ENCODE data around the gene ATP1A3. TPM values are rescaled to one million over a fixed set of nuclear protein-coding genes. Genes with fewer than 3 reads are reported as not detected.
"Not testable (repeated sequence)": the region's sequence is repeated elsewhere in the genome, so short reads cannot be mapped to it uniquely, and the experiment has no call there.

Gene ATP1A3
- total RNA-seq, 1 experiment from 2014 or later, result not detected

DNA sequence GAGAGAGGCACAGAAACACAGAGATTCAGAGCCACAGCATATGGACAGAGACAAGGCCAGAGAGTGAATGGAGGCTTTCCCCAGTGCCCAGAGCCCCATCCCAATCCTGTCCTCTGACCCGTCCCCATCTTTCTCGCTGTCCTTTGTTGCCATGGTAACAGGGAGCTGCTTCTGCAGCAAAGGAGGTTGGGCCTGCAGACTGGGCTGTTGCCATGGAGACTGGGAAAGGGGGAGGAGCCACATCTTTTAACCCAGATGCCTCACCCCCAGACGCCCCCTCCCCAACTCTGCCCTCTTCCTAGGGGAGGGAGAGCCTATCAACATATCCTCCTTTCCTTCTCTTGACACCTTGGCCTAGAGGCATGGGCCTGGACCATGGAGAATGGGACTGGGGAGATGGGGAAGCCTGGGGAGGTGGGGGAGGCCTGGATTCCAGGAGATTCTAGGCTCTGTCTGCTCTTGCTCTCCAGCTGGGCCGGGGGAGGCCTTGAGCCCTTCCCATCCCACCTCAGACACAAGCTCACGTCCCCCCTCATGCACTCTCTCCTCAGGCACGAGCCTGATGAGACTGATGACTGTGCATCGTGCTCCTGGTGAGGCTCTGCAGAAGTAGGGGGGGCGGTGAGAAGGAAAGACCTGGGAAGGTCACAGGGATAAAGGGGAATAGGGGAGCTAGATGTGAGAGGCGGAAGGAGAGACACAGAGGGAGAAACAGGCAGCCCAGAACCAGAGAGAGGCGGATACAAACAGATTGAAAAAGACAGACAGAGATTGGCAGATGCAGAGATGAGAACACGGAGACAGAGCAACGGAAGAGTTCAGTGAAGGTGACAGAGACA is 2.1 kb upstream of the ATP1A3 start:
- no peak for DNase-seq
- Histone ChIP-seq H3K27me3 (peaks cover 58% of the 10 kb centered on the region), H3K4me3 (no peak overlapping the region)

DNA sequence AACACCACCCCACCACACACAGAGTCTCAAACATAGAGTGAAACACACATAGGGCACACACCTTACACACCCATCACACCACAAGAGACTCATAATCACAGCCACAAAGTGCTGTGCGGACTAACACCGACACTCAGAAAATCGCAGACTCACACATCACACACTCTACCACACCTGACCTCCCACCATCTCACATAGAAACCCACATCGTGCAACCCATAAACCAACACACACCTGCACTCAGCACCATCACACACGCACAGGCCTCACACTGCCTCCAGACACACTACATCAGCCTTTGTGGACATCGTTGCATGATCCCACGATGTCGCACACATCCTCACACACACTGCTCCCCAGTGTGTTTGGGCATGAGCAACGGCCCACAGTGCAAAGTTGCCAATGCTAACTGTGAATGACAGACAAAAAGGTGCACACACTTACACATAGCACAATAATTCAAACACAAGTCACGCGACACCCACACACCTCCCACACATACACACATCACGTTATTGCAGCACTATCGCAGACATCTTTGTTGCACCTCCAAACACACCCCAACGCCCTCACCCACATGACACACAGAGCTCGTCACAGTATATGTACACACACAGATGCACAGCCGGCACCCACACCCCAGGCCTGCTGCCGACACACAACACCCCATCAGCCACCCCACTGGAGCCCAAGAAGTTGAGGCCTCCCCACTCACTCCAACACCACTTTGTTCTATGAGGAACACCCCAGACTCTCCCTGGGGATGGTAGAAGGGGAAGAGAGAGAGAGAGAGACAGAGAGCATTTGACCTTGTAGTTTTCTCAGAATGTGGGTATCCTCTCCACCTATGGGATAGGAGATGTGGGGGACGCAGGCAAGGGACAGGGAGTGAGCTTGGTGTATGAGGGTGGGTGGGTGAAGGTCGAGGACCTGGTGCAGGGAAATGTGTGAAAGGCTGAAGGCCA is 1.2 kb upstream of the ATP1A3 start:
- Histone ChIP-seq H3K36me3 (no peaks in the 10 kb centered on the region), H3K9me3 (no peaks in the 10 kb centered on the region), H3K4me3 (no peak overlapping the region), H3K27me3 (peaks cover 52% of the 10 kb centered on the region)
- no peak for DNase-seq

More for the DNA sequence above, 2.1 kb upstream of the ATP1A3 start:
- no peaks in the 10 kb centered on the region for H3K9me3 ChIP-seq
- H3K36me3 ChIP-seq, result no peaks in the 10 kb centered on the region

DNA sequence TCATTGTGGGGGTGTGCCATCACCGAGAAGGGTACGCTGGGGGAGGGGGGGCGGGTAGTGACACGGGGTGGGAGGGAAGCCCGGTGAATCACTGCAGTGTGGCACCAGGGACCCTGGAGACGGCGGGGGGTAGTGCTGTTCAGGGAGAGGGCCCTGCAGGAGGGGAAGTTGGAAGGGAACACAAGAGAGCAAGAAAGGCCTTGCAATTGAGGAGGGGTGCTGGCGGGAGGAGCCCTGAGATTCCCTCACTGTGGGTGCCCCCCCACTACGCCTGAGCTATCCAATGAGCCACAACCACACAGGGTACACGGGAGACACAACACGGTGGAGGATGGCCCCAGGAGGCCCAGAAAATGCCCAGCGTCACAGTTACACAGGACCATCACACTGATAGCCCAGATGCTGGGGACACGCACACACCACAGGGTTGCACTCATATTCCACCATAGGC is 516 bp upstream of the ATP1A3 start:
- Histone ChIP-seq H3K27me3 (peaks cover 49% of the 10 kb centered on the region), H3K9me3 (no peaks in the 10 kb centered on the region)
- no peak for DNase-seq

DNA sequence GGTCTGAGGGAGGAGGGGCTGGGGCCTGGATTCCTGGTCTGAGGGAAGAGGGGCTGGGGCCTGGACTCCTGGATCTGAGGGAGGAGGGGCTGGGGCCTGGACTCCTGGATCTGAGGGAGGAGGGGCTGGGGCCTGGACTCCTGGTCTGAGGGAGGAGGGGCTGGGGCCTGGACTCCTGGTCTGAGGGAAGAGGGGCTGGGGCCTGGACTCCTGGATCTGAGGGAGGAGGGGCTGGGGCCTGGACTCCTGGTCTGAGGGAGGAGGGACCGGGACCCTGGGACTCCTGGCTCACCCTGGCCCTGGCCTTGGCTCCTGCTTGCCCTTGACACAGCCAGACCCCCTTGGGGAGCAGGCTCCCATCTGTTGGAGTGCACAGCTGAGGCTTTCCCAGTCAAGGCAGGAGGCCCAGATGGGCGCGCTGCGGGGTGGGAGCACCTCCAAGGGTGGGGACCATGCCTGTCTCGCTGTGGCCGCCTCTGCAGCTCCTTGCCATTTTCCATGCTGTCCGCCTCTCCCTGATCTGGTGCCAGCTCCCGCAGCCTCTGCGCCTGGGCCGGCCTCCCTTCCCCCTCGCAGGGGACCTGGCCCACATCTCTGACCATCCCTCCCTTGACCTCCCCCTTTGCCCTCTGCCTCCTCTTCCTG is 2.0 kb downstream of the ATP1A3 start:
- H3K27me3 ChIP-seq, result peaks cover 29% of the 10 kb centered on the region
- not testable (repeated sequence) for H3K9me3 ChIP-seq, H3K36me3 ChIP-seq, H3K4me3 ChIP-seq, DNase-seq

More for the DNA sequence above, 516 bp upstream of the ATP1A3 start:
- no peaks in the 10 kb centered on the region for H3K36me3 ChIP-seq
- no peak overlapping the region for H3K4me3 ChIP-seq

DNA sequence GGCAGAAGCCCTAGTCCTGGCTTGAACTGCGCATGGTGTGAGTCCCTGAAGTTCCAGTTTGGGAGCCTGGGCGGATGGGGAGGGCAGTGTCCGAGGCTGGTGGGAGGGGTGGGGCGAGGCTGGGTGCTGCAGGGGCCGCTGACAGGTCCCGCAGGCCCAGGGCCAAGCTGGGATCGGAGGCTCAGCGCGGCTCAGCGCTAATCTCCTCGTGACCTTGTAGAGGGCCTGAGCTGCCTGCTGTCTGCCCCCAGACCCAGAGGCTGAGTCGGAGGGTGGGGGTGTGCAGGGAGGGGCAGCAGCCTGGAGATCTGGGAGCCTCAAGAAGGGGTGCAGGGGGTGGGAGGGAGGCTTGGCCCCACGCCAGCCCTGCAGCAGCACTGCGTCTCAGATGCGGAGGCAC is 3.0 kb downstream of the ATP1A3 start:
- no peaks in the 10 kb centered on the region for H3K9me3 ChIP-seq
- H3K36me3 ChIP-seq, result no peaks in the 10 kb centered on the region
- no peak overlapping the region for H3K4me3 ChIP-seq
- peaks cover 19% of the 10 kb centered on the region for H3K27me3 ChIP-seq
- no peak for DNase-seq

DNA sequence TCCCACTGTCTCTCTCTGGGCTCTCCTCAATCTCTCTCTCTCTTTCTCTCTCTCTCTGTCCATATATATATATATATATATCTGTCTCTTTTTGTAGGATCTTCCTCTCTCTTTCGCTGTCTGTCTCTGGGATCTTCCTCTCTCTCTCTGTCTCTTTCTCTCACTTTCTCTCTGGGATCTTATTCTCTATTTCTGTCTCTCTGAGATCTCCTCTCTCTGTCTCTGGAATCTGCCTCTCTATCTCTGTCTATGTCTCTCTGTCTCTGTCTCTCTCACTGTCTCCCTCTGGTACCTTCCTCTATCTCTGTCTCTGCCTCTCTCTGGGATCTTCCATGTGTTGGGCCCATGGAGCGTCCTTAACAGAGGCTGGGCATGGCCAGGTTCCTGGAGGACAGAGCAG is 3.4 kb downstream of the ATP1A3 start:
- H3K4me3 ChIP-seq, result no peak overlapping the region
- no peak for DNase-seq
- no peaks in the 10 kb centered on the region for H3K9me3 ChIP-seq
- peaks cover 17% of the 10 kb centered on the region for H3K27me3 ChIP-seq
- H3K36me3 ChIP-seq, result no peaks in the 10 kb centered on the region

DNA sequence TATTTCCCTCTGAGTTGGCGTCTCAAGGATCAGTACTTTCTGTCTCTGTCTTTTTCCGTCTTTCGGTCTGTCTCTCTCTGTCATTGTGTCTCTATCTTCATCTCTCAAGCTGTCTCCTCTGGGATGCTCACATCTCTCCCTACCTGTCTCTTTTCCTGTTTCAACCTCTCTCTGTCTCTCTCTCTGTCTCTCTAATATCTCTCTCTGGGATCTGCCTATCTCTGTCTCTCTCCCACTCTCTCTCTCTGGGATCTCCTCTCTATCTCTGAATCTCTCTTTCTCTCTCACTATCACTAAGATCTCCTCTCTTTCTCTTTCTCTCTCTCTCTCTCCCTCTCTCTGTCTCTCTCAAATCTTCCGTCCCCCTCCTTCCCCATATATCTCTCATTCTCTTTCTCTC is 4.0 kb downstream of the ATP1A3 start:
- Histone ChIP-seq H3K4me3 (no peak overlapping the region), H3K36me3 (no peaks in the 10 kb centered on the region), H3K27me3 (peaks cover 17% of the 10 kb centered on the region), H3K9me3 (no peaks in the 10 kb centered on the region)
- no peak for DNase-seq

DNA sequence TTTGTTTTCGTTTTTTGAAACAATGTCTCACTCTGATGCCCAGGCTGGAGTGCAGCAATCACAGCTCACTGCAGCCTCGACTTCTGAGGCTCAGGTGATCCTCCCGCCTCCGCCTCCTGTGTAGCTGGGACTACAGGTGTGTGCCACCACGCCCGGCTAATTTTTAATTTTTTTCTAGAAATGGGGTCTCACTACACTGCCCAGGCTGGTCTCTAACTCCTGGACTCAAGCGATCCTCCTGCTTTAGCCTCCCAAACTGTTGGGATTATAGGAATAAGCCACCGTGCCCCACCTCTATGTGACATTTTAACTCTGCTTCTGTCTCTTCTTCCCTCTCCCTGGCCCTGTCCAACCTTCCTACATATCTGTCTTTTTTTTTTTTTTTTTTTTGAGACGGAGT is 5.1 kb downstream of the ATP1A3 start:
- Histone ChIP-seq H3K36me3 (no peaks in the 10 kb centered on the region), H3K4me3 (no peak overlapping the region), H3K27me3 (peaks cover 14% of the 10 kb centered on the region), H3K9me3 (no peaks in the 10 kb centered on the region)
- no peak for DNase-seq

DNA sequence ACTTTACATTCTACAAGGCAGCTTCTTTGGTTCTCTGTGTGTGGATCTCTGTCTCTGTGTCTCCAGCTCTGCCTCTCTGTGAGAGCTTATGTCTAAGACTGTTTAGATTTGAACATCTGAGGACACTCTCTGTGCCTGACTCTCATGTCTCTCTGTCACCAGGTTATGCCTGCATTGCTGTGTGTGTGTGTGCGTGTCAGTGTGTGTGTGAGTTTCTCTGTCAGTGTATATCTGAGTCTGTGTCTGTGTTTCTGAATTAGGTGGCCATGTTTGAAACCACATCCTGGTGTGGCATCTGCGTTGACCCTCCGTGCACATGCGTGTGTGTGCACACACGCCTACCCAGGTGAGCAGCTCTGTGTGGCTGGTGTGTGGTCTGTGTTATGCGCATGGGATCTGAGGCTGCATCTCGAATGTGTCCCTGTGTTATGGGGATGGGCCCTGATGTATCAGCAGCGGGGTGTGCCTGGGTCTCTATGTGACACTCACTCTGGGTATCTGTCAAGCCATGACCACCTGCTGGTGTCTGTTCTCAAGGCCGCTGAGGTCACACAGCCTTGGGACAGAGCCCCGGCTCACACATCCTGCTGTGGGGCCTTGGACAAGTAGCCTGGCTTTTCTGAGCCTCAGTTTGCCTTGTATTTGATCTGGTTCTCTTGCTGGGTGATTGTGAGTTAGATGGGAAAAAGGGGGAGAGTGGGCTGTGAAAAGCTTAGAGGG is 6.7 kb downstream of the ATP1A3 start:
- no peak for DNase-seq

DNA sequence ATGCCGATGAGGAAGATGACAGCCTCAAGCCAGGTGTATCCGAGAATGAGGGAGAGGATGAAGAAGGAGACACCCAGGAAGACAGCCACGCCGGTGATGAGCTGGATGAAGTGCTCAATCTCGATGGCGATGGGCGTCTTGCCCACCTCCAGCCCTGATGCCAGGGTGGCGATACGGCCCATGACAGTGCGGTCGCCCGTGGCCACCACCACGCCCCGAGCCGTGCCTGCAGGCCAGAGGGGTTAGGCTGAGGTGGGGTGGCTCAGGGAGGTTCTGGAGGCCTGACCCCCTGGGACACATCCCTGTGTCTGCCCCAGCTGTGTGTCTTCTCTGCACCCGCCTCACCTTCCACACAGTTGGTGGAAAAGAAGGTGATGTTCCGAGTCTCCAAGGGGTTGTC is 9.1 kb downstream of the ATP1A3 start:
- Histone ChIP-seq H3K36me3 (no peaks in the 10 kb centered on the region), H3K4me3 (no peak overlapping the region), H3K27me3 (peaks cover 3% of the 10 kb centered on the region; the same call in 1 of the 2 replicates), H3K9me3 (no peaks in the 10 kb centered on the region)
- DNase-seq, result no peak

More for the DNA sequence above, 6.7 kb downstream of the ATP1A3 start:
- no peaks in the 10 kb centered on the region for H3K9me3 ChIP-seq
- H3K27me3 ChIP-seq, result peaks cover 8% of the 10 kb centered on the region
- no peak overlapping the region for H3K4me3 ChIP-seq
- H3K36me3 ChIP-seq, result no peaks in the 10 kb centered on the region

DNA sequence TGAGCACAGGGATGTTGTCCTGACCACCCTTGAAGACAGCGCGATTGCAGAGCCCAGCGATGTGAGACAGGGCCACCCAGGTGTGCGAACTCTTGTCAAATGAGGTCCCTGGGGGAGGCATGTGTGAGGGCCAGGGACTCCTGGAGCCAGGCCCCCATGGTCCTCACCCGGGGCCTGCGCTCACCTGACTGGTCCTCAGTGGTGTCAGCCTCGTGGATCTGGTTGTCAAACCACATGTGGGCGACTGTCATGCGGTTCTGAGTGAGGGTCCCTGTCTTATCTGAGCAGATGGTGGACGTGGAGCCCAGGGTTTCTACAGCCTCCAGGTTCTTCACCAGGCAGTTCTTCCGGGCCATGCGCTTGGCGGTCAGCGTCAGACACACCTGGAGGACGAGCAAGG is 12.3 kb downstream of the ATP1A3 start:
- H3K9me3 ChIP-seq, result no peaks in the 10 kb centered on the region
- DNase-seq, result no peak
- H3K4me3 ChIP-seq, result no peak overlapping the region
- no peaks in the 10 kb centered on the region for H3K27me3 ChIP-seq
- H3K36me3 ChIP-seq, result no peaks in the 10 kb centered on the region

DNA sequence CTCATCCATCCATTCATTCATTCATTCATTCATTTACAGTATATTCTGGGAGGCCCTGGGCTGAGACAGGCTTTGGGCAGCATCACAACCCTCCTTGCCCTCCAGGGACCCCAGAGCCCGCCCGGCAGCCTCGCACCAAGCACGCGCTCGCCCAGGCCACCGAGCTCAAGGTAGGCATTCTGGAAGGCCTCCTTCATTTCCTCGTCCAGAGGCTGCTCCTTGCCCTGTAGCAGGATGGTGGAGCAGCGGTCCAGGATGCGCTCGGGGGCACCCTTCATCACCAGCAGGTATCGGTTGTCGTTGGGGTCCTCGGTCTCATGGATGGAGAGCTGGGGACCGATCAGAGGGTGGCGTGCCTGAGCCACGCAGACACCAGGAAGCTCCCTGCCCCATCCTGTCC is 15.6 kb downstream of the ATP1A3 start:
- Histone ChIP-seq H3K9me3 (no peaks in the 10 kb centered on the region), H3K36me3 (no peaks in the 10 kb centered on the region), H3K27me3 (no peaks in the 10 kb centered on the region), H3K4me3 (no peak overlapping the region)
- no peak for DNase-seq

DNA sequence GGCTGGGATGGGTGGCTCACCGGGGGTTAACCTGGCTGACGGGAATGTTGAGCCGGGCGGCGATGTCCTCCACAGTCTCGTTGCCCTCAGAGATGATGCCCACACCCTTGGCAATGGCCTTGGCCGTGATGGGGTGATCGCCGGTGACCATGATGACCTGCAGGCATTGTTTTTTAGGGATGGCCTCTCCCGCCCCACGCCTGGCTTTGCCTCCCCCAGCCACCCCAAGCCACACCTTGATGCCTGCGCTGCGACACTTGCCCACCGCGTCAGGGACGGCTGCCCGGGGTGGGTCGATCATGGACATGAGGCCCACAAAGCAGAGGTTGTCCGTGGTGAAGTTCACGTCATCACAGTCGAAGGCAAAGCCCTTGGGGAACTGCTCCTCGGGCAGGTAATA is 16.1 kb downstream of the ATP1A3 start:
- DNase-seq, result no peak
- Histone ChIP-seq H3K27me3 (no peaks in the 10 kb centered on the region), H3K36me3 (no peaks in the 10 kb centered on the region), H3K9me3 (no peaks in the 10 kb centered on the region), H3K4me3 (no peak overlapping the region)

DNA sequence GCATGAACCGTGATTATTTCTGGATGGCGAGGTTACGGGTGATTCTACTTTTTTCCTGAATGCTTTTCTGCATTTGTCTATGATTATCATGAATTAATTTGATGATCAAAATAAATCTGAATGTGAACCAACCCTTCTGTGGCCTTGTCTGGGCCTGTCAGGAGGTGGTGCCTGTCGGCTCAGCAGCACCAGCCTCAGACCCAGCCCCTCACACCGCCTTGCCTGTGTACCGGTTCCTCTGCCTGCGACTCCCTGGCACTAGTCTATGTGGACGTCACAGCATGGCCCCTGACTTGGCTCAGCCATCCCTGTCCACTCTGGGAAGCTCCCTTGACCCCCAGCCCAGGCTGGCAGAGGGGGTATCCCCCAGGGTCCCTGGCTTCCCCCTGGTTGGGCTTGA is 19.4 kb downstream of the ATP1A3 start:
- DNase-seq, result no peak
- no peaks in the 10 kb centered on the region; the same call in 1 of the 2 replicates for H3K27me3 ChIP-seq
- H3K36me3 ChIP-seq, result no peaks in the 10 kb centered on the region
- H3K4me3 ChIP-seq, result no peak overlapping the region
- H3K9me3 ChIP-seq, result no peaks in the 10 kb centered on the region

DNA sequence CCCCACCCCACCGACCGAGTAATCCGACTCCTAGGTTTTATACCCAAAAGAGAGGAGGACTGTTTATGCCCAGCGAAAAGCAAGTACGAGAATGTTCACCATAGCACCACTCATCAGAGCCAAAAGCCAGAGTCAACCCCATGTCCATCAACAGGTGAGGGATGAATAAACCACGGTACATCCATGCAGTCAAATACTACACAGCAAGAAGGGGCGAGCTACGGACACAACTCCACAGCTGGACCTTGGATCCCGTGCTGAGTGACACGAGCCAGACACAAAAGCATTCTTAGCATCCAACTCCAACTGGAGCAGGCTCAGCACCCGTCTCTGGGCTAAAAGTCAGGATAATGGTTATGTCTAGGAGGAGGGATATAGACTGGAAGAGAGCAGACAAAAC is 22.7 kb downstream of the ATP1A3 start:
- Histone ChIP-seq H3K36me3 (no peaks in the 10 kb centered on the region), H3K9me3 (no peaks in the 10 kb centered on the region), H3K4me3 (no peak overlapping the region), H3K27me3 (no peaks in the 10 kb centered on the region; the same call in 1 of the 2 replicates)
- no peak for DNase-seq

DNA sequence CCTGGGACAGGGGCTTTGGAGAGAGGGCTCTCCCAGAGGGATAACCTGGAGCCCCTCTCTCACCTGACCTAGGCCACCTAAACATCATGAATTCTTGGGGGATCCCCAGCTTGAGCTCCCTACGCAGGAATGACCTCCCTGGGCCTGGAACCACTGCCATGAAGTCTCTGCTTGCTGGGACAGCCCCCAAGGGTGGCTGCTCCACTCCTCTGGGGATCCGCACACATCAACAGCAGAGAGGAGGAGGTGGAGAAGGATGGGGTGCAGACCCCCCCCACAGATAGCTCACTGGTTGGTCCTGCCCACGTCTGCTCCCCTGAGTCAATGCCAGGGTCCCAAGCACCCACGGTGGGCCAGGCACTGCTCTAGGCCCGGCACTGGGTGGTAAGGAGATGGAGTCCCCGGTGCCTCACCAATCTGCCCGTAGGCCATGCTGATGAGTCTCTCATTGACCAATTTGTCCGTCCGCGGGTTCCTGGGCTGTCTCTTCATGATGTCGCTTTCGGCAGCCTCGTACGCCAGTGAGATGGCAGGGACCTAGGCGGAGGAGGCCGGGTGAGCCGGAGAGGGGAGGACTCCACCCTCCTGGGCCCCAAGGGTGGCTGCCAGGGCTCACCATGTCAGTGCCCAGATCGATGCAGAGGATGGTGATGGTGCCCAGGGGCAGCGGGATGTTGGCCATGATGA is 24.1 kb downstream of the ATP1A3 start:
- DNase-seq, result no peak
- Histone ChIP-seq H3K9me3 (no peaks in the 10 kb centered on the region), H3K27me3 (no peaks in the 10 kb centered on the region; the same call in 1 of the 2 replicates), H3K36me3 (no peaks in the 10 kb centered on the region), H3K4me3 (no peak overlapping the region)
